Skeletal muscle cell (primary cell): ENCODE measurements around the gene ARMH1.

Experiments used
- DNase-seq: peaks from one replicate; pipeline ENCODE4 v3.0.0-alpha.2; 2010; ENCODE audit warnings: low read depth
- H3K4me3 ChIP-seq: 2 replicates; pipeline ENCODE4 v1.5.1; 2011; ENCODE audit warnings: low read depth, mild to moderate bottlenecking, control low read depth, low read length, moderate library complexity

The ARMH1 gene

GRCh38 chr1:44674113-44675000 is at the start of gene ARMH1, which contains the start of gene TMEM53:
Gene ARMH1, plus strand, starts transcription at chr1:44674714. Its CDS starts 14,984 bp downstream, at chr1:44689698.
Gene TMEM53, minus strand, starts transcription at chr1:44674481. Its CDS starts 90 bp downstream, at chr1:44674391.
- H3K4me3 ChIP-seq, result peak within 1 kb of the TSS; percentile 67
- peak; percentile 97 for DNase-seq

GRCh38 chr1:44625348-44625747 is 49.2 kb upstream of the ARMH1 start:
- H3K4me3 ChIP-seq, result no peak overlapping the region
- no peak for DNase-seq

GRCh38 chr1:44628962-44629756 is 45.4 kb upstream of the ARMH1 start:
- no peak overlapping the region for H3K4me3 ChIP-seq
- peak; percentile 60 for DNase-seq

- no peak for DNase-seq
- H3K4me3 ChIP-seq, result no peak overlapping the region
Observed at GRCh38 chr1:44630116-44630515, 44.4 kb upstream of the ARMH1 start.

GRCh38 chr1:44631333-44631646 is 43.2 kb upstream of the ARMH1 start:
- no peak for DNase-seq
- peak overlapping the region; percentile 64 for H3K4me3 ChIP-seq

GRCh38 chr1:44631647-44632539 is 42.6 kb upstream of the ARMH1 start:
- H3K4me3 ChIP-seq, result peak overlapping the region; percentile 64
- peak; percentile 62 for DNase-seq

GRCh38 chr1:44632598-44632997 is 41.9 kb upstream of the ARMH1 start:
- no peak for DNase-seq
- peak overlapping the region; percentile 64 for H3K4me3 ChIP-seq

GRCh38 chr1:44634606-44635189 is 39.8 kb upstream of the ARMH1 start:
- no peak for DNase-seq
- no peak overlapping the region for H3K4me3 ChIP-seq

GRCh38 chr1:44635439-44635838 is 39.1 kb upstream of the ARMH1 start:
- no peak overlapping the region for H3K4me3 ChIP-seq
- DNase-seq, result no peak

GRCh38 chr1:44636083-44636687 is 38.3 kb upstream of the ARMH1 start:
- DNase-seq, result no peak
- H3K4me3 ChIP-seq, result no peak overlapping the region

- DNase-seq, result no peak
Observed at GRCh38 chr1:44636688-44637598, 37.6 kb upstream of the ARMH1 start.

GRCh38 chr1:44637702-44638411 is 36.7 kb upstream of the ARMH1 start:
- H3K4me3 ChIP-seq, result no peak overlapping the region
- no peak for DNase-seq

More at GRCh38 chr1:44636688-44637598, 37.6 kb upstream of the ARMH1 start:
- H3K4me3 ChIP-seq, result no peak overlapping the region

- DNase-seq, result no peak
- no peak overlapping the region for H3K4me3 ChIP-seq
Observed at GRCh38 chr1:44640200-44640853, 34.2 kb upstream of the ARMH1 start.

GRCh38 chr1:44641126-44642102 is 33.1 kb upstream of the ARMH1 start:
- no peak overlapping the region for H3K4me3 ChIP-seq
- DNase-seq, result no peak

- H3K4me3 ChIP-seq, result no peak overlapping the region
- DNase-seq, result no peak
Observed at GRCh38 chr1:44642255-44642654, 32.3 kb upstream of the ARMH1 start.

- no peak overlapping the region for H3K4me3 ChIP-seq
- no peak for DNase-seq
Observed at GRCh38 chr1:44642925-44643324, 31.6 kb upstream of the ARMH1 start.
